ENCODE data around the gene SRPK2.
"Not testable (repeated sequence)": the region's sequence is repeated elsewhere in the genome, so short reads cannot be mapped to it uniquely, and the experiment has no call there.

SRPK2 gene

GRCh38 chr7:105204520-105204919, 184.2 kb downstream of the SRPK2 start:
- DNase-seq (ENCODE audit: extremely low read depth, low read depth): no peak
- no peak for TF ChIP-seq CTCF (IDR thresholded peaks at IDR 0.05; ENCODE audit: low read depth, low read length, missing control alignments)
- H3K4me3 ChIP-seq (replicated peaks; ENCODE audit: low read depth, low read length): no peak overlapping the region

DNA sequence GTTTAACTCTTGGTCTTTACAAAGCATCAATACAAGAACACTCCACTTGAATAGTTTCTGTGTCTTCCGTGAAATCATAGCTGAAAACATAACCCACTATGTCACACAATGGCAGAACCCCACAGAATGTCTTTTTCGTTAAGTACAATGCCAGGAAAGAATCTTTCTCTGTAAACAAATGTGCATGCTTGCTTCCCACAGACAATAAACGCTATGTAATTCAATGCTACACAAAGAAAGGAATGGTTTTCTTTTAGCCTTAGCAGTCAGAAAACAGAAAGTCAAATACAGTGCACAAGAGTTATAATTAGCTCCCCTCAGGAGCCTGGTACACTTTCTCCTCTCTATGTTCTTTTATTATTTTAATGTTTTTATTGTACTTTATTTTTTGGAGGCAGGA, 186.1 kb downstream of the SRPK2 start:
- no peak for DNase-seq (ENCODE audit: extremely low read depth, low read depth)
- no peak overlapping the region for H3K4me3 ChIP-seq (replicated peaks; ENCODE audit: low read depth, low read length)
- TF ChIP-seq CTCF (IDR thresholded peaks at IDR 0.05; ENCODE audit: low read depth, low read length, missing control alignments): no peak

GRCh38 chr7:105199386-105199785, 189.3 kb downstream of the SRPK2 start:
- no peak for DNase-seq (ENCODE audit: extremely low read depth, low read depth)
- H3K4me3 ChIP-seq (replicated peaks; ENCODE audit: low read depth, low read length): no peak overlapping the region
- no peak for TF ChIP-seq CTCF (IDR thresholded peaks at IDR 0.05; ENCODE audit: low read depth, low read length, missing control alignments)

- H3K4me3 ChIP-seq (replicated peaks; ENCODE audit: low read depth, low read length): no peak overlapping the region
- DNase-seq (ENCODE audit: extremely low read depth, low read depth): peak; percentile 20
- no peak for TF ChIP-seq CTCF (IDR thresholded peaks at IDR 0.05; ENCODE audit: low read depth, low read length, missing control alignments)
These were observed 190.5 kb downstream of the SRPK2 start for GRCh38 chr7:105198223-105198622.

DNA sequence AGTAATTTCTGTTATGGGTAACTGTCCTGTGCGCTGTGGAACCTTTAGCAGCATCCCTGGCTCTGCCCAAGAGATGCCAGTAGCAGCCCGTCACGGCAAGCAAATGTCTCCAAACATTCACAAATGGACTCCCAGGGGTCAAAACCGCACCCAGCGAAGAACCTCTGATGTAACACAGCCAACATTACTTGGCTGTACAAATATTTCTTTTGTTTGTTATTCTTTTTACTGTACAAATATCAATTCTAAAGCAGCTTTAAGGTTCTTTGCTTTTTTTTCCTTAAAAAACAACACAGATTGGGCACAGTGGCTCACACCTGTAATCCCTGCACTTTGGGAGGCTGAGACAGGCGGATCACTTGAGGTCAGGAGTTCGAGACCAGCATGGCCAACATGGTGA, 192.2 kb downstream of the SRPK2 start:
- no peak for TF ChIP-seq CTCF (IDR thresholded peaks at IDR 0.05; ENCODE audit: low read depth, low read length, missing control alignments)
- DNase-seq (ENCODE audit: extremely low read depth, low read depth): no peak
- no peak overlapping the region for H3K4me3 ChIP-seq (replicated peaks; ENCODE audit: low read depth, low read length)

DNA sequence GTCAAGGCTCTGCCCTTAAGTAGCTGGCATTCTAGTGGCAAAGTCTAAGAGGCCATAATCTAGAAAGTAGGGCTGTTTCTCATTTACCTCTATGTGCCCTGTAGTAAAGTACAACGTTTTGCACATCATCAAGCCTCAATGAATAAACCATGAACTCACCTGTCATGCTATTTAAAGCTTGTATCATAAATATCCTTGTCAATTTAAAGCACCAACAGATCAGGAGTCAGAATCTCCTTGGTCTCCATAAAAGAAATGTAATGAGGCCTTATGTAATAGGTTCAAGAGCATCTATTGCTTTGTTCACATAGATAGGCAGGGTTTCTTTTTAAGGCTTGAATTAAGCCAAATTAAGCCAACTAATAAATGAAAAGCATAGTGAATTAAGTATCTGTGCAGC, 192.8 kb downstream of the SRPK2 start:
- no peak for DNase-seq (ENCODE audit: extremely low read depth, low read depth)
- no peak overlapping the region for H3K4me3 ChIP-seq (replicated peaks; ENCODE audit: low read depth, low read length)
- TF ChIP-seq CTCF (IDR thresholded peaks at IDR 0.05; ENCODE audit: low read depth, low read length, missing control alignments): no peak

- not testable (repeated sequence) for H3K4me3 ChIP-seq (replicated peaks; ENCODE audit: low read depth, low read length); DNase-seq (ENCODE audit: extremely low read depth, low read depth)
These were observed 193.8 kb downstream of the SRPK2 start for GRCh38 chr7:105194959-105195358.

All from HFF-Myc (cell line).